ENCODE results near the gene MAGI1. TPM values are rescaled to one million over a fixed set of nuclear protein-coding genes. Genes with fewer than 3 reads are reported as not detected.

Gene MAGI1
- total and polyA plus RNA-seq, 2 donors (not counting 1 experiment from before 2014, with no cell fraction given), result 15.7 to 23.7 TPM

DNA sequence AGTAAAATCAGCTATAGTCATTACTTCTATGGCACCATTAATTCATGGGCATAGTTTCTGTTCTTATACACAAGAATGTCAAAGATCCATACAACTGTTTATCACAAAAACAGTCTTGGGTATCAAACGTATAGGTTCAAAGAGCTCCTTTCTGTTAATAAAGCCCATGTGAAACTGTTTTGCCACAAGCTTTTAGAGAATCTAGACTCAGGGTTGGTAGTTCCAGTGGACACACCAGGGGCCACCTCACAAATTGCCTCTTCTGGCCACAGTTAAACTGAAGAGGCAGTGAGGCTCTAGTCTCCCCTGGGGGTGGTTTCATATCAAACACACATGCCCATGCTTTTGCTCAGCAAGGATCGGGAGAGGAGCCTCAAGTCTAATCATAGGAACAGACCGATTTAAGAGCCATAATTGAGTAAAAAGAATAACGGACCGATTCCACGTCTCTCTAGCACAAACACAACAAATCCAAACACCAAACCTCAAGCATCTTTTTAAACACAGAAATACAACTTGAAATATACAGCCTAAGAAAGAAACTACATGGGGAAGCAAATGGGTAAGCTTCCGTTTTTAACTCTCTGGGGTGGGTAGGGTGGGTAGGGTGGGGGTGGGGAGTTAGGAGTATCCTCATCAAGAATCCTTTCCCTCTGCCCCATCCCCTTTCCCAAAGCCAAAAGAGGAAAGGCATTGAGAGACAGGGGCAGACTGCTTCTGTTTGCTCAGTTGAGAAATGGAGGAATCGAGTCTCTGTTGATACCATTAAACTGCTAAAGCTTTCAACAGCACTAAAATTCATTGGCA is 443.3 kb downstream of the MAGI1 start:
- TF ChIP-seq, protein P1, sequence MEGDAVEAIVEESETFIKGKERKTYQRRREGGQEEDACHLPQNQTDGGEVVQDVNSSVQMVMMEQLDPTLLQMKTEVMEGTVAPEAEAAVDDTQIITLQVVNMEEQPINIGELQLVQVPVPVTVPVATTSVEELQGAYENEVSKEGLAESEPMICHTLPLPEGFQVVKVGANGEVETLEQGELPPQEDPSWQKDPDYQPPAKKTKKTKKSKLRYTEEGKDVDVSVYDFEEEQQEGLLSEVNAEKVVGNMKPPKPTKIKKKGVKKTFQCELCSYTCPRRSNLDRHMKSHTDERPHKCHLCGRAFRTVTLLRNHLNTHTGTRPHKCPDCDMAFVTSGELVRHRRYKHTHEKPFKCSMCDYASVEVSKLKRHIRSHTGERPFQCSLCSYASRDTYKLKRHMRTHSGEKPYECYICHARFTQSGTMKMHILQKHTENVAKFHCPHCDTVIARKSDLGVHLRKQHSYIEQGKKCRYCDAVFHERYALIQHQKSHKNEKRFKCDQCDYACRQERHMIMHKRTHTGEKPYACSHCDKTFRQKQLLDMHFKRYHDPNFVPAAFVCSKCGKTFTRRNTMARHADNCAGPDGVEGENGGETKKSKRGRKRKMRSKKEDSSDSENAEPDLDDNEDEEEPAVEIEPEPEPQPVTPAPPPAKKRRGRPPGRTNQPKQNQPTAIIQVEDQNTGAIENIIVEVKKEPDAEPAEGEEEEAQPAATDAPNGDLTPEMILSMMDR (conservative IDR thresholded peaks at IDR 0.05 in 1 of 2, IDR thresholded peaks at IDR 0.05 in 1 of 2; ENCODE audit: low read depth in 1 of 2, low read length in 2 of 2), result no peak
- TF ChIP-seq EZH2 (IDR thresholded peaks at IDR 0.05; ENCODE audit: low read length, missing control alignments), result no peak
- no peak for DNase-seq (ENCODE audit: low read depth in 2 of 2)
- H3K27ac ChIP-seq (ENCODE audit: insufficient read depth, low read length), result no peak overlapping the region

DNA sequence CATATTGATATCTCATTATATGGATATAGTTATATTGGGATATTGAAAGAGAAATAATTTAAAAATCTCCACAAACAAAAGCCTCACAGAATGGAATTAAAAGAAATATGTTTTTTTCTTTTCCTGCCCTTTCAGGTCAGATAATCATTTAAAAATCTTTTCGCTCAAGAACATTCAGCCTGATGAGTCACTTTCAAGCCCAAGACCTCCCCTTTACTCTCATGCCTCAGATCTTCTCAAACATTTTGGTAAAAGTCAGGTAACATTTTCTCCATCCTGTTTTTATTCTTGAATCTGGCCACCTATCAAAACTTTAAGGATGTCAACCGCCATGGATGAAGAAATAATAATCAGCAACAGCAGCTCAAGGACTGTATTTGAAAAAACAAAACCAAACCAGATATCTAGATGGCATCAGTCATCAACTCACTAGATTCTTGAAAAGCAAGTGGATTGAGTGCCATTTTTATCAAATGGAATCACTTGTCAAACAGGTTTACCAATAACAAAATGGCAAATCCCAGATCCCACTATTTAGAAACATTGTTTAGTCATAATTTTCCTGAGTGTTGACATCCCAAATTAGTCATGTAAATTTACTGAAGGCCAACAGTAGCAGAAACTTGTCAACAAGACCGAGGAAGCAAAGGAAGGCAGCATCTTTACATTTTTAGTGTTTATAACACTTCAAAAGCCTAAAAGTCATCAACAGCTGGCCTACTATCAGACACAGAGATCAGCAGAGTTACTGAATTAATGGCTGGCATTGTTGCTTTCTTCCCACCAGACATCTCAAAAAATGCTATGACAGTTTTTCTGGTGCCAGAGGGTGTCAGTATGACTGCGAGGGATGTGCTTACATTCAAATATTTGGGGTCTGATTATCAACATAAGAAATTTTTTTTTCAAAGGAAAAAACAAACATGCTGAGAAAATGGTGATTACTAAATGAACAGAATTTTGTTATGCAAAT is 444.7 kb downstream of the MAGI1 start:
- Histone ChIP-seq H3K4me1 (ENCODE audit: control insufficient read depth, extremely low read depth, insufficient read depth, low read length) (peaks cover 3% of the 10 kb centered on the region), H3K4me3 (replicated peaks in 1 of 4; ENCODE audit: control extremely low read depth in 1 of 4, insufficient read depth in 1 of 4, low read depth in 3 of 4, low read length in 4 of 4) (no peak overlapping the region), H3K27me3 (ENCODE audit: control insufficient read depth, insufficient read depth, low read length) (no peaks in the 10 kb centered on the region), H2AFZ (ENCODE audit: low read length) (no peak overlapping the region), H4K20me1 (ENCODE audit: control insufficient read depth, extremely low read depth, insufficient read depth, low read length) (no peaks in the 10 kb centered on the region), H3K9me3 (ENCODE audit: control insufficient read depth, insufficient read depth, low read depth, low read length) (no peaks in the 10 kb centered on the region), H3K4me2 (ENCODE audit: extremely low read depth, insufficient read depth, low read length) (no peak overlapping the region), H3K36me3 (ENCODE audit: control insufficient read depth, insufficient read depth, low read length) (no peaks in the 10 kb centered on the region), H3K27ac (ENCODE audit: insufficient read depth, low read length) (no peak overlapping the region), H3K79me2 (ENCODE audit: control insufficient read depth, insufficient read depth, low read length) (no peaks in the 10 kb centered on the region), H3K9ac (ENCODE audit: insufficient read depth, low read length) (no peak overlapping the region)
- no peak for DNase-seq (ENCODE audit: low read depth in 2 of 2)
- TF ChIP-seq, protein P1 (conservative IDR thresholded peaks at IDR 0.05 in 1 of 2, IDR thresholded peaks at IDR 0.05 in 1 of 2; ENCODE audit: low read depth in 1 of 2, low read length in 2 of 2), result no peak
- no peak for TF ChIP-seq EZH2 (IDR thresholded peaks at IDR 0.05; ENCODE audit: low read length, missing control alignments)

More for the DNA sequence above, 443.3 kb downstream of the MAGI1 start:
- H2AFZ ChIP-seq (ENCODE audit: low read length), result no peak overlapping the region
- no peaks in the 10 kb centered on the region for H3K36me3 ChIP-seq (ENCODE audit: control insufficient read depth, insufficient read depth, low read length)
- H3K9ac ChIP-seq (ENCODE audit: insufficient read depth, low read length), result no peak overlapping the region
- H3K4me1 ChIP-seq (ENCODE audit: control insufficient read depth, extremely low read depth, insufficient read depth, low read length), result peaks cover 3% of the 10 kb centered on the region
- no peak overlapping the region for H3K4me2 ChIP-seq (ENCODE audit: extremely low read depth, insufficient read depth, low read length)
- no peaks in the 10 kb centered on the region for H4K20me1 ChIP-seq (ENCODE audit: control insufficient read depth, extremely low read depth, insufficient read depth, low read length)
- H3K27me3 ChIP-seq (ENCODE audit: control insufficient read depth, insufficient read depth, low read length), result no peaks in the 10 kb centered on the region
- no peak overlapping the region for H3K4me3 ChIP-seq (replicated peaks in 1 of 4; ENCODE audit: control extremely low read depth in 1 of 4, insufficient read depth in 1 of 4, low read depth in 3 of 4, low read length in 4 of 4)
- no peaks in the 10 kb centered on the region for H3K79me2 ChIP-seq (ENCODE audit: control insufficient read depth, insufficient read depth, low read length)
- no peaks in the 10 kb centered on the region for H3K9me3 ChIP-seq (ENCODE audit: control insufficient read depth, insufficient read depth, low read depth, low read length)

DNA sequence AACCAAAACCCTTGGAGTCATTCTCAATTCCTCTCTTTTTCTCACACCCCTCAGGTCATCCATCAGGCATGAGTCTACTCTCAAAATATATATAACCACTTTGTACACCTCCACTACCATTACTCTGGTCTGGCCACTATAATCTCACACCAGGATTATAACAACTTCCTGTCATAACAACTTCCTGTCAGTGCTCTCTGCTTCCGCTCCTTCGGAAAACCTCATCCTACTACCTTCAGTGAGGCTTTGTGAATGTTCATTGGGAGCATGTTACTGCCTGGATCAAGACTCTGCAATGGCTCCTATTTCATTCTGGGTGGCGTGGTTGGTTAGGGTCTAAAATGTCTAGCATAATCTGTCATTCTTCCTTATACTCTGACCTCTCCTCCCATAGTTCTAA is 447.4 kb downstream of the MAGI1 start:
- no peak overlapping the region for H3K4me3 ChIP-seq (replicated peaks in 1 of 4; ENCODE audit: control extremely low read depth in 1 of 4, insufficient read depth in 1 of 4, low read depth in 3 of 4, low read length in 4 of 4)
- no peaks in the 10 kb centered on the region for H3K27me3 ChIP-seq (ENCODE audit: control insufficient read depth, insufficient read depth, low read length)
- no peaks in the 10 kb centered on the region for H3K36me3 ChIP-seq (ENCODE audit: control insufficient read depth, insufficient read depth, low read length)
- no peak overlapping the region for H2AFZ ChIP-seq (ENCODE audit: low read length)
- H3K79me2 ChIP-seq (ENCODE audit: control insufficient read depth, insufficient read depth, low read length), result no peaks in the 10 kb centered on the region
- no peaks in the 10 kb centered on the region for H3K4me1 ChIP-seq (ENCODE audit: control insufficient read depth, extremely low read depth, insufficient read depth, low read length)
- H3K27ac ChIP-seq (ENCODE audit: insufficient read depth, low read length), result no peak overlapping the region
- no peaks in the 10 kb centered on the region for H3K9me3 ChIP-seq (ENCODE audit: control insufficient read depth, insufficient read depth, low read depth, low read length)
- no peak overlapping the region for H3K9ac ChIP-seq (ENCODE audit: insufficient read depth, low read length)
- no peaks in the 10 kb centered on the region for H4K20me1 ChIP-seq (ENCODE audit: control insufficient read depth, extremely low read depth, insufficient read depth, low read length)
- DNase-seq (ENCODE audit: low read depth in 2 of 2), result no peak
- no peak overlapping the region for H3K4me2 ChIP-seq (ENCODE audit: extremely low read depth, insufficient read depth, low read length)
- TF ChIP-seq, protein P1 (conservative IDR thresholded peaks at IDR 0.05 in 1 of 2, IDR thresholded peaks at IDR 0.05 in 1 of 2; ENCODE audit: low read depth in 1 of 2, low read length in 2 of 2), result no peak
